GM23338 (cell line): ENCODE results near the gene SH3BP2.

Experiments
- CREB1 ChIP-seq: fragments of 250-450 bp; sonication (Bioruptor Pico); IDR thresholded peaks from 2 replicates; pipeline ENCODE4 v1.5.0; 2020; ENCODE audit warnings: low read depth, mild to moderate bottlenecking, moderate library complexity
- CTCF ChIP-seq, 2 experiments: fragments of 200-600 bp in 1 of 2; sonication (generic) in 1 of 2; conservative IDR thresholded peaks; 2 replicates each; pipeline versions ENCODE4 v1.5.1 to v1.6.1; 2016 to 2017; ENCODE audit warnings: antibody characterized with exemption in 2 of 2, low read depth in 2 of 2, mild to moderate bottlenecking in 2 of 2, moderate library complexity in 1 of 2
- ETS1 ChIP-seq: IDR thresholded peaks from 2 replicates; pipeline ENCODE4 v1.6.1; 2016; ENCODE audit warnings: antibody characterized with exemption
- EZH2 ChIP-seq: fragments of 200-600 bp; sonication (generic); IDR thresholded peaks from one replicate; pipeline ENCODE4 v1.8.0; 2017; ENCODE audit warnings: antibody characterized with exemption, mild to moderate bottlenecking, low read depth; ENCODE audit not compliant: unreplicated experiment
- EZH2phosphoT487 ChIP-seq: fragments of 200-600 bp; sonication (generic); IDR thresholded peaks from one replicate; pipeline ENCODE4 v1.8.1; 2018; ENCODE audit warnings: antibody characterized with exemption; ENCODE audit not compliant: unreplicated experiment
- JUNB ChIP-seq: IDR thresholded peaks from one replicate; pipeline ENCODE4 v1.6.1; 2016; ENCODE audit warnings: antibody characterized with exemption; ENCODE audit not compliant: unreplicated experiment
- NANOG ChIP-seq: IDR thresholded peaks from 2 replicates; pipeline ENCODE4 v1.6.1; 2016; ENCODE audit warnings: antibody characterized with exemption, borderline replicate concordance
- POLR2AphosphoS5 ChIP-seq: IDR thresholded peaks from 2 replicates; pipeline ENCODE4 v1.6.1; 2016; ENCODE audit warnings: antibody characterized with exemption, low read depth
- REST ChIP-seq: IDR thresholded peaks from one replicate; pipeline ENCODE4 v1.6.1; 2018; ENCODE audit warnings: antibody characterized with exemption; ENCODE audit not compliant: unreplicated experiment
- STAT1 ChIP-seq: IDR thresholded peaks from one replicate; pipeline ENCODE4 v1.6.1; 2016; ENCODE audit warnings: antibody characterized with exemption; ENCODE audit not compliant: unreplicated experiment
- ZNF114 ChIP-seq: fragments of 250-450 bp; sonication (Bioruptor Pico); IDR thresholded peaks from 2 replicates; pipeline ENCODE4 v1.5.0; 2020; ENCODE audit warnings: mild to moderate bottlenecking, moderate library complexity
- ZNF462 ChIP-seq: fragments of 250-450 bp; sonication (Bioruptor Pico); IDR thresholded peaks from 2 replicates; pipeline ENCODE4 v1.5.0; 2020; ENCODE audit warnings: mild to moderate bottlenecking, moderate library complexity

GRCh38 chr4:2768124-2768523, 24.8 kb upstream of the SH3BP2 start:
- no peak for TF ChIP-seq CTCF (conservative IDR thresholded peaks at IDR 0.05; ENCODE audit: low read depth in 2 of 2)
- TF ChIP-seq EZH2phosphoT487 = no peak
- TF ChIP-seq ZNF462 (CRISPR knock-in tag) = no peak
- TF ChIP-seq REST = no peak
- no peak for TF ChIP-seq CREB1
- no peak for TF ChIP-seq POLR2AphosphoS5
- TF ChIP-seq ZNF114 = no peak
- no peak for TF ChIP-seq EZH2
- no peak for TF ChIP-seq JUNB
- TF ChIP-seq NANOG = no peak
- TF ChIP-seq STAT1 = no peak
- TF ChIP-seq ETS1 = no peak
